Measurements from ENCODE around the gene GMCL2. TPM values are rescaled to one million over a fixed set of nuclear protein-coding genes. Genes with fewer than 3 reads are reported as not detected.
A peak's percentile ranks its signal among the peaks of the same experiment; 100 is the strongest.

Gene GMCL2
- total and polyA plus RNA-seq, 9 of the 15 experiments (the other 6 are each of a cell fraction or from before 2014, with no cell fraction given) = 0.04 TPM; not detected in 8

DNA sequence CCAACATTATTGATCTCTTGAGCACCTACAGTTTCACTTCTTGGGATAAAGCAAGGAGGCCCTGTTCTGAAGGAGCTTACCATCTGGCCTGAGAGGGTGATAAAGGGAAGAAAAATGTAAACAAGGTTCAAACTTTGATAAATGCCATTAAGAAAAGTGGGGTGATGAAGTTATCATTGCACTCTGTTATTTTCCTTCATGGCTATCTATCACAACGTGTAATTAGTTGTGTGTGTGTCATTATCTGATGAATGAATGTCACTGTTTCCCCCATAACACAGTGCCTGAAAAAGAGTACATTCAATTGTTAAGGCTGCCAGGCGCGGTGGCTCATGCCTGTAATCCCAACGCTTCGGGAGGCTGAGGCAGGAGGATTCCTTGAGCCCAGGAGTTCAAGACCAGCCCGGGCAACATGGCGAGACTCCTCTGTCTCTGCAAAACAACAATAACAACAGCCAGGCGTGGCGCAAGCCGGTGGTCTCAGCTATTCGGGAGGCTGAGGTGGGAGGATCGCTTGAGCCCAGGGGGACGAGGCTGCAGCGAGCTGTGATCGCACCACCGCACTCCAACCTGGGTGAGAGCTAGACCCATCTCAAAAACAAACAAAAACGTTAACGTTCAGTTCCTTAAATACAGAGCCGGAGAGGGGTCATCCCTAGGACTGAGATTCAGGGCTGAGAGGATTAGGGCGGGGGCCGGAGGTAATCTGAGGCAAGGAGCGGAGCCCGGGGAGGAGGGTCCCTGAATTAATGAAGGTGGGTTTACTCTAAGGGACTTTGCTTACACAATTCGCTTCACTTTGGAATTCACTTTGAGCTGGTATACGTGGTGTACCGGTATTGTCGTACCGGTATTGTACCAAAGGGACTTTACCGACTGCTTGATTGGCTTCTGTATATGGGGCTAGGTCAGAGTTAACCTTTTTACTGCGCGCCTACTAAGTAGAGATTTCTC is 34.4 kb downstream of the GMCL2 start:
- FAIRE-seq = no peak
- intact Hi-C loops (cut with micrococcal nuclease) = loop anchor here (5.0 kb wide), 1 partner anchor 40 kb away; the partner anchor contains the start of gene N4BP3
- Histone ChIP-seq H3K4me2 (ENCODE audit: insufficient read depth, low read length) (peak overlapping the region; percentile 77), H3K9ac (ENCODE audit: insufficient read depth in 1 of 2, low read depth in 2 of 2, low read length in 2 of 2) (peak overlapping the region; percentile 70 to 94), H3K9me1 (ENCODE audit: control insufficient read depth, insufficient read depth, low read length) (no peaks in the 10 kb centered on the region), H3K27ac (ENCODE audit: extremely low read depth, low read depth, low read length) (peak overlapping the region; percentile 46), H3K4me1 (replicated peaks in 1 of 2; ENCODE audit: control insufficient read depth in 2 of 2, insufficient read depth in 2 of 2, low read length in 2 of 2) (peaks cover 9 to 26% of the 10 kb centered on the region in 2 experiments; a peak in 4 of 5 replicates), H3K79me2 (ENCODE audit: control insufficient read depth, insufficient read depth, low read length) (peaks cover 24% of the 10 kb centered on the region), H3K9me3 (replicated peaks; ENCODE audit: control insufficient read depth, insufficient read depth, low read depth, low read length) (no peaks in the 10 kb centered on the region), H2AFZ (ENCODE audit: low read depth, low read length) (peak overlapping the region; percentile 71; the same call in 1 of the 2 replicates), H3K36me3 (ENCODE audit: control insufficient read depth, insufficient read depth, low read length) (peaks cover 50% of the 10 kb centered on the region), H4K20me1 (replicated peaks; ENCODE audit: control insufficient read depth, insufficient read depth, low read length) (peaks cover 14% of the 10 kb centered on the region), H3K4me3 (peak overlapping the region; percentile 62), H3K27me3 (ENCODE audit: control insufficient read depth in 2 of 2, insufficient read depth in 2 of 2, low read length in 2 of 2) (no peaks in the 10 kb centered on the region)
- in situ Hi-C loops (cut with MboI) = loop anchor here (5.0 kb wide), 1 partner anchor 75 kb away; no protein-coding TSS in a partner anchor
- DNase-seq (ENCODE audit: extremely low read depth in 1 of 4, low spot score in 3 of 4) = no peak
- BruUV-seq (replicated peaks) = no TSS peak
- ChIA-PET POLR2A (interaction anchor here (0.6 to 3.0 kb wide), 15 partner anchors 9 to 1748 kb away, joined by 3 to 16 read pairs (median 4); no protein-coding TSS in a partner anchor), CTCF (ENCODE audit: low intra/inter-chr PET ratio) (no interaction called here)
- WGBS (ENCODE audit: insufficient coverage, low coverage, missing lambda C conversion rate) = 22% methylated on average over 28 of the region's 31 CpGs
- ATAC-seq = no peak
- TF ChIP-seq LCOR (CRISPR knock-in tag; IDR thresholded peaks at IDR 0.05) = 0 out of 2 replicates have a peak, but pooled peaks have one; percentile 39
- TF ChIP-seq, protein P1, sequence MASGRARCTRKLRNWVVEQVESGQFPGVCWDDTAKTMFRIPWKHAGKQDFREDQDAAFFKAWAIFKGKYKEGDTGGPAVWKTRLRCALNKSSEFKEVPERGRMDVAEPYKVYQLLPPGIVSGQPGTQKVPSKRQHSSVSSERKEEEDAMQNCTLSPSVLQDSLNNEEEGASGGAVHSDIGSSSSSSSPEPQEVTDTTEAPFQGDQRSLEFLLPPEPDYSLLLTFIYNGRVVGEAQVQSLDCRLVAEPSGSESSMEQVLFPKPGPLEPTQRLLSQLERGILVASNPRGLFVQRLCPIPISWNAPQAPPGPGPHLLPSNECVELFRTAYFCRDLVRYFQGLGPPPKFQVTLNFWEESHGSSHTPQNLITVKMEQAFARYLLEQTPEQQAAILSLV (tag; IDR thresholded peaks at IDR 0.05) = no peak
- TF ChIP-seq SAFB (IDR thresholded peaks at IDR 0.05; ENCODE audit: borderline replicate concordance, low read depth, low read length) = no peak
- TF ChIP-seq, protein P2, sequence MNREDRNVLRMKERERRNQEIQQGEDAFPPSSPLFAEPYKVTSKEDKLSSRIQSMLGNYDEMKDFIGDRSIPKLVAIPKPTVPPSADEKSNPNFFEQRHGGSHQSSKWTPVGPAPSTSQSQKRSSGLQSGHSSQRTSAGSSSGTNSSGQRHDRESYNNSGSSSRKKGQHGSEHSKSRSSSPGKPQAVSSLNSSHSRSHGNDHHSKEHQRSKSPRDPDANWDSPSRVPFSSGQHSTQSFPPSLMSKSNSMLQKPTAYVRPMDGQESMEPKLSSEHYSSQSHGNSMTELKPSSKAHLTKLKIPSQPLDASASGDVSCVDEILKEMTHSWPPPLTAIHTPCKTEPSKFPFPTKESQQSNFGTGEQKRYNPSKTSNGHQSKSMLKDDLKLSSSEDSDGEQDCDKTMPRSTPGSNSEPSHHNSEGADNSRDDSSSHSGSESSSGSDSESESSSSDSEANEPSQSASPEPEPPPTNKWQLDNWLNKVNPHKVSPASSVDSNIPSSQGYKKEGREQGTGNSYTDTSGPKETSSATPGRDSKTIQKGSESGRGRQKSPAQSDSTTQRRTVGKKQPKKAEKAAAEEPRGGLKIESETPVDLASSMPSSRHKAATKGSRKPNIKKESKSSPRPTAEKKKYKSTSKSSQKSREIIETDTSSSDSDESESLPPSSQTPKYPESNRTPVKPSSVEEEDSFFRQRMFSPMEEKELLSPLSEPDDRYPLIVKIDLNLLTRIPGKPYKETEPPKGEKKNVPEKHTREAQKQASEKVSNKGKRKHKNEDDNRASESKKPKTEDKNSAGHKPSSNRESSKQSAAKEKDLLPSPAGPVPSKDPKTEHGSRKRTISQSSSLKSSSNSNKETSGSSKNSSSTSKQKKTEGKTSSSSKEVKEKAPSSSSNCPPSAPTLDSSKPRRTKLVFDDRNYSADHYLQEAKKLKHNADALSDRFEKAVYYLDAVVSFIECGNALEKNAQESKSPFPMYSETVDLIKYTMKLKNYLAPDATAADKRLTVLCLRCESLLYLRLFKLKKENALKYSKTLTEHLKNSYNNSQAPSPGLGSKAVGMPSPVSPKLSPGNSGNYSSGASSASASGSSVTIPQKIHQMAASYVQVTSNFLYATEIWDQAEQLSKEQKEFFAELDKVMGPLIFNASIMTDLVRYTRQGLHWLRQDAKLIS (CRISPR knock-in tag; IDR thresholded peaks at IDR 0.05) = peak; percentile 1; the same call in 1 of the 2 replicates
- TF ChIP-seq, protein P3, sequence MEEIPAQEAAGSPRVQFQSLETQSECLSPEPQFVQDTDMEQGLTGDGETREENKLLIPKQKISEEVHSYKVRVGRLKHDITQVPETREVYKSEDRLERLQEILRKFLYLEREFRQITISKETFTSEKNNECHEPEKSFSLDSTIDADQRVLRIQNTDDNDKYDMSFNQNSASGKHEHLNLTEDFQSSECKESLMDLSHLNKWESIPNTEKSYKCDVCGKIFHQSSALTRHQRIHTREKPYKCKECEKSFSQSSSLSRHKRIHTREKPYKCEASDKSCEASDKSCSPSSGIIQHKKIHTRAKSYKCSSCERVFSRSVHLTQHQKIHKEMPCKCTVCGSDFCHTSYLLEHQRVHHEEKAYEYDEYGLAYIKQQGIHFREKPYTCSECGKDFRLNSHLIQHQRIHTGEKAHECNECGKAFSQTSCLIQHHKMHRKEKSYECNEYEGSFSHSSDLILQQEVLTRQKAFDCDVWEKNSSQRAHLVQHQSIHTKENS (CRISPR knock-in tag; IDR thresholded peaks at IDR 0.05) = no peak
- TF ChIP-seq ILF3 (IDR thresholded peaks at IDR 0.05; ENCODE audit: borderline replicate concordance) = 0 out of 2 replicates have a peak, but pooled peaks have one; percentile 62
- TF ChIP-seq, protein P4, sequence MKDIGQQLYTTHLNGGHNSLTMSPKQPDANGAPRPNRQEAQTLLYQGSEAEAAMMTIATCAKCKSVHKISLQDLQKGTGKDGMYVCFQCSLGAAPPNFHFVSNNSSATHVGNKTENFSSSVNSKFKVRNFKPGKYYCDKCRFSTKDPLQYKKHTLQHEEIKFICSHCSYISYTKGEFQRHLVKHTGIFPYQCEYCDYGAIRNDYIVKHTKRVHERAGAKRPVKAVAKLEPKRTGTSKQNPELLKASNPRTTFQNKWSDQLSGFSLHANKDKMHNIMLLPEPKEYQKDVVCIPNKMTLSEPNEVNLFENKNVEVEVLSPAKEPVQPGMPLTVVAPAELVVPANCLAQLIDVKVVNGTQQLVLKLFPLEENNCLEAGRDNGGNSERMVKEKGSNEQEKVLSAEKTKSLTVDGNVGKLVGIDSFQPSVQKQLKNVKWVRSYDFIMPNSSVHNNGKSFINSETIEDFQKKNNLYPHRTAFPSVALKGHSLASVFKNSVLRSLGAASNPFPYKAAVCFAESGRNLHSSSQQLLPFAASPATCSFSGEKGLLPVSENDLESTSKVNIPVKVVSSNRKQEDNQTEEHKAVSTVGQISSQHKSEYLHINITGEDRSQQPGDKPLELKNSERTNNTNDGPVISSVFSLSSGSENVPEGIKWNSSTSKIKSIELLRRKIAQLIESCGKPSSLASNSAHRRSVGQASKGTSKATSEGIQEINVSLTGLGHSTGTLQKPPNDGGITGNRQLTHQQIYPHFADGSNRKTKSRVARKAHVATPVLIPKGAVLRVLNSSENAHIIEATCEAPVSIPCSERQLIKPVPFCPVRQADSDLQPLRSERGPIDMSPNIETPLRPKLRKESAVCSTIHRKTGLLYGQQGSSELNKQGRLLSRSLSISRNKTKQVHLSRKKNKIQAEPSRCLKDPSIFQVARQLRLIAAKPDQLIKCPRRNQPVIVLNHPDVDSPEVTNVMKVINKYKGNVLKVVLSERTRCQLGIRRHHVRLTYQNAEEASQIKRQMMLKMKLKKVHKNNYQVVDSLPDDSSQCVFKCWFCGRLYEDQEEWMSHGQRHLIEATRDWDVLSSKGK (CRISPR knock-in tag; IDR thresholded peaks at IDR 0.05) = no peak
- 0 out of 4 replicates have a peak, but pooled peaks of 1 of the 2 experiments have one; percentile 11 for TF ChIP-seq TEAD1 (CRISPR knock-in tag; IDR thresholded peaks at IDR 0.05)

Measured in K562 (cell line).